Neural progenitor cell (in vitro differentiated cells): ENCODE data around the gene TCF4.

Source experiments
- CTCF ChIP-seq: fragments of 200-600 bp; sonication (generic); IDR thresholded peaks from 2 replicates; pipeline ENCODE4 v1.5.1; 2017; ENCODE audit warnings: antibody characterized with exemption, mild to moderate bottlenecking
- EZH2 ChIP-seq: fragments of 200-600 bp; sonication (generic); IDR thresholded peaks from 2 replicates; pipeline ENCODE4 v1.6.1; 2017; ENCODE audit warnings: antibody characterized with exemption, mild to moderate bottlenecking, moderate library complexity
- EZH2phosphoT487 ChIP-seq: fragments of 200-600 bp; sonication (generic); IDR thresholded peaks from 2 replicates; pipeline ENCODE4 v1.6.1; 2017; ENCODE audit warnings: antibody characterized with exemption

DNA sequence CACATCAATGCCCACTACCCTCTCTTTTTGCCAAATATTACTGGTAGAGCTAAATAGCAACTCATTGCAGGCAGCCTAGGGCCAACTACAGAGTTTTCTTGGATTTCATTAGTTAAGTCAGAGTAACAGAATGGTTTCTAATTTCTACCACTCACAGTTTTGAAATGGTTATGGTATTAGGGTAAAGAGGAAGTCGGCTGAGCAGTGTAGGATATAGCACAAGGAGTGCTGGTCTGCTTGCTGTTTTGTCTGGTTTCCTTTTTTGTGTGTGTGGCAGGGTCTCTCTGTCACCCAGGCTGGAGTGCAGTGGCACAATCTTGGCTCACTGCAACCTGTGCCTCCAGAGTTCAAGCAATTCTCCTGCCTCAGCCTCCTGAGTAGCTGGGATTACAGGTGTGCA lies 339.5 kb downstream of the TCF4 start:
- TF ChIP-seq CTCF = no peak
- TF ChIP-seq EZH2 = no peak
- TF ChIP-seq EZH2phosphoT487 = no peak
